HEK293 (cell line): Measurements from ENCODE around the gene HSPG2.

ENCODE experiments used
- CTCF ChIA-PET: fragments of 350-600 bp; formaldehyde crosslinking; extraction: SDS; loops from one replicate; lab custom pipeline; 2021; ENCODE audit warnings: antibody characterized with exemption; lab: Yijun Ruan, JAX
- POLR2A ChIA-PET: fragments of 300-600 bp; formaldehyde crosslinking; extraction: SDS; loops from one replicate; lab custom pipeline; 2020; ENCODE audit warnings: antibody characterized with exemption, inconsistent platforms; lab: Yijun Ruan, JAX
- H3K27ac ChIP-seq: fragments of 200-500 bp; sonication (Bioruptor generic); 2 replicates; pipeline ENCODE4 v1.5.1; 2014; ENCODE audit warnings: low read depth, low read length, control low read depth, inconsistent platforms; ENCODE audit errors: extremely low read depth
- H3K36me3 ChIP-seq, 2 experiments: fragments of 200-500 bp in 1 of 2; sonication (Bioruptor generic) in 1 of 2; 1 replicate in 1 of 2; 2 replicates in 1 of 2; pipeline ENCODE4 v1.5.1; 2014 to 2017; ENCODE audit warnings: inconsistent platforms in 2 of 2, low read length in 2 of 2; ENCODE audit not compliant: control insufficient read depth in 2 of 2, insufficient read depth in 1 of 2
- H3K4me1 ChIP-seq: fragments of 200-500 bp; sonication (Bioruptor generic); 2 replicates; pipeline ENCODE4 v1.5.1; 2014; ENCODE audit warnings: mild to moderate bottlenecking, low read length, inconsistent platforms; ENCODE audit not compliant: control insufficient read depth, insufficient read depth
- H3K4me3 ChIP-seq: 2 replicates; pipeline ENCODE4 v1.5.1; 2011; ENCODE audit warnings: low read depth, mild to moderate bottlenecking, control low read depth, low read length, moderate library complexity
- H3K9me3 ChIP-seq: fragments of 200-500 bp; sonication (Bioruptor generic); 2 replicates; pipeline ENCODE4 v1.5.1; 2014; ENCODE audit warnings: low read depth, low read length, inconsistent platforms; ENCODE audit not compliant: control insufficient read depth, insufficient read depth
- AEBP2 ChIP-seq: fragments of 450-650 bp; formaldehyde crosslinking; IDR thresholded peaks from 2 replicates; pipeline ENCODE4 v1.5.1; 2016; ENCODE audit warnings: missing biosample characterization, missing genetic modification characterization, borderline replicate concordance
- GLIS2 ChIP-seq: fragments of 450-650 bp; formaldehyde crosslinking; IDR thresholded peaks from 2 replicates; pipeline ENCODE4 v1.5.1; 2016; ENCODE audit warnings: missing biosample characterization, missing genetic modification characterization
- SETDB1 ChIP-seq: IDR thresholded peaks from one replicate; pipeline ENCODE4 v1.6.1; 2017; ENCODE audit warnings: mild to moderate bottlenecking, low read length, moderate library complexity, mixed read lengths; ENCODE audit not compliant: insufficient read length
- SP7 ChIP-seq: fragments of 450-650 bp; formaldehyde crosslinking; IDR thresholded peaks from 2 replicates; pipeline ENCODE4 v1.5.1; 2016; ENCODE audit warnings: missing biosample characterization, missing genetic modification characterization
- YY1 ChIP-seq: fragments of 450-650 bp; formaldehyde crosslinking; IDR thresholded peaks from 2 replicates; pipeline ENCODE4 v1.5.1; 2018; ENCODE audit warnings: missing biosample characterization, missing genetic modification characterization
- ZBTB11 ChIP-seq: fragments of 450-650 bp; formaldehyde crosslinking; conservative IDR thresholded peaks from 2 replicates; pipeline ENCODE4 v1.5.1; 2016; ENCODE audit warnings: low read depth, missing biosample characterization, missing genetic modification characterization
- ZBTB7A ChIP-seq: fragments of 450-650 bp; formaldehyde crosslinking; IDR thresholded peaks from 2 replicates; pipeline ENCODE4 v1.5.1; 2016; ENCODE audit warnings: low read depth, missing biosample characterization, missing genetic modification characterization
- ZNF114 ChIP-seq: fragments of 450-650 bp; formaldehyde crosslinking; IDR thresholded peaks from 2 replicates; pipeline ENCODE4 v1.5.0; 2017; ENCODE audit warnings: missing biosample characterization, missing genetic modification characterization
- ZNF202 ChIP-seq: fragments of 450-650 bp; formaldehyde crosslinking; IDR thresholded peaks from 2 replicates; pipeline ENCODE4 v1.5.1; 2016; ENCODE audit warnings: missing biosample characterization, missing genetic modification characterization, borderline replicate concordance
- ZNF214 ChIP-seq: fragments of 450-650 bp; formaldehyde crosslinking; IDR thresholded peaks from 2 replicates; pipeline ENCODE4 v1.5.1; 2017; ENCODE audit warnings: missing biosample characterization, mild to moderate bottlenecking, missing genetic modification characterization, borderline replicate concordance
- ZNF223 ChIP-seq: fragments of 450-650 bp; formaldehyde crosslinking; IDR thresholded peaks from 2 replicates; pipeline ENCODE4 v1.5.1; 2016; ENCODE audit warnings: missing biosample characterization, missing genetic modification characterization
- ZNF394 ChIP-seq: fragments of 450-650 bp; formaldehyde crosslinking; IDR thresholded peaks from 2 replicates; pipeline ENCODE4 v1.5.1; 2016; ENCODE audit warnings: missing biosample characterization, missing genetic modification characterization, mild to moderate bottlenecking, moderate library complexity, borderline replicate concordance
- ZNF473 ChIP-seq: fragments of 450-650 bp; formaldehyde crosslinking; IDR thresholded peaks from 2 replicates; pipeline ENCODE4 v1.5.1; 2017; ENCODE audit warnings: missing biosample characterization, missing genetic modification characterization
- ZNF560 ChIP-seq: fragments of 450-650 bp; formaldehyde crosslinking; IDR thresholded peaks from 2 replicates; pipeline ENCODE4 v1.5.1; 2017; ENCODE audit warnings: missing biosample characterization, missing genetic modification characterization, borderline replicate concordance
- ZNF639 ChIP-seq: fragments of 450-650 bp; formaldehyde crosslinking; IDR thresholded peaks from 2 replicates; pipeline ENCODE4 v1.5.1; 2016; ENCODE audit warnings: missing biosample characterization, missing genetic modification characterization
- ZNF792 ChIP-seq: fragments of 450-650 bp; formaldehyde crosslinking; IDR thresholded peaks from 2 replicates; pipeline ENCODE4 v1.5.1; 2016; ENCODE audit warnings: missing biosample characterization, missing genetic modification characterization
- ZSCAN18 ChIP-seq: fragments of 450-650 bp; formaldehyde crosslinking; IDR thresholded peaks from 2 replicates; pipeline ENCODE4 v1.5.1; 2016; ENCODE audit warnings: missing biosample characterization, missing genetic modification characterization

Gene HSPG2

GRCh38 chr1:21836010-21836409 is 101.1 kb downstream of the HSPG2 start:
- CTCF ChIA-PET = no interaction called here
- Histone ChIP-seq H3K36me3 (peaks cover 0 to 72% of the 10 kb centered on the region in 2 experiments; a peak in 2 of 3 replicates), H3K27ac (no peak overlapping the region), H3K4me1 (no peaks in the 10 kb centered on the region), H3K4me3 (no peak overlapping the region), H3K9me3 (no peaks in the 10 kb centered on the region)
- TF ChIP-seq ZNF560 (tag by site-specific recombination) (no peak), GLIS2 (tag by site-specific recombination) (no peak), ZBTB7A (no peak), AEBP2 (tag by site-specific recombination) (no peak), ZBTB11 (tag by site-specific recombination) (no peak), ZSCAN18 (no peak), ZNF223 (no peak), ZNF639 (tag by site-specific recombination) (no peak), ZNF114 (tag by site-specific recombination) (no peak), YY1 (no peak), SETDB1 (no peak), ZNF473 (tag by site-specific recombination) (no peak), ZNF394 (tag by site-specific recombination) (no peak)
- POLR2A ChIA-PET = no interaction called here

- POLR2A ChIA-PET = no interaction called here
- CTCF ChIA-PET = no interaction called here
- Histone ChIP-seq H3K27ac (no peak overlapping the region), H3K4me3 (no peak overlapping the region), H3K4me1 (no peaks in the 10 kb centered on the region), H3K9me3 (no peaks in the 10 kb centered on the region), H3K36me3 (peaks cover 0 to 75% of the 10 kb centered on the region in 2 experiments; a peak in 2 of 3 replicates)
- TF ChIP-seq SP7 (tag by site-specific recombination) (no peak), ZNF202 (tag by site-specific recombination) (no peak), ZNF214 (tag by site-specific recombination) (no peak), ZNF223 (no peak), ZNF792 (tag by site-specific recombination) (no peak)
Measured at GRCh38 chr1:21834666-21835065, 102.4 kb downstream of the HSPG2 start.
